Measurements from ENCODE around the gene SAYSD1.

SAYSD1 gene

GRCh38 chr6:39087197-39087596 lies 27.8 kb downstream of the SAYSD1 start:
- Histone ChIP-seq H3K4me1 (ENCODE audit: control insufficient read depth, insufficient read depth, low read length) (no peaks in the 10 kb centered on the region), H3K4me2 (ENCODE audit: low read length) (no peak overlapping the region), H3K9me3 (replicated peaks; ENCODE audit: low read length) (no peaks in the 10 kb centered on the region), H3K27me3 (ENCODE audit: control insufficient read depth, insufficient read depth, low read length) (peaks cover 4% of the 10 kb centered on the region), H3K4me3 (ENCODE audit: low read length) (no peak overlapping the region), H3K9ac (ENCODE audit: low read depth, low read length) (no peak overlapping the region), H3K36me3 (ENCODE audit: insufficient read depth, low read length) (no peaks in the 10 kb centered on the region)

GRCh38 chr6:39086711-39087110 lies 28.3 kb downstream of the SAYSD1 start:
- H3K27me3 ChIP-seq (ENCODE audit: control insufficient read depth, insufficient read depth, low read length) = peaks cover 4% of the 10 kb centered on the region

GRCh38 chr6:39086294-39086693 lies 28.7 kb downstream of the SAYSD1 start:
- H3K9ac ChIP-seq (ENCODE audit: low read depth, low read length) = no peak overlapping the region
- H3K4me2 ChIP-seq (ENCODE audit: low read length) = no peak overlapping the region
- H3K4me1 ChIP-seq (ENCODE audit: control insufficient read depth, insufficient read depth, low read length) = no peaks in the 10 kb centered on the region
- H3K9me3 ChIP-seq (replicated peaks; ENCODE audit: low read length) = no peaks in the 10 kb centered on the region
- H3K4me3 ChIP-seq (ENCODE audit: low read length) = no peak overlapping the region
- peaks cover 4% of the 10 kb centered on the region for H3K27me3 ChIP-seq (ENCODE audit: control insufficient read depth, insufficient read depth, low read length)
- no peaks in the 10 kb centered on the region for H3K36me3 ChIP-seq (ENCODE audit: insufficient read depth, low read length)

More at GRCh38 chr6:39086711-39087110, 28.3 kb downstream of the SAYSD1 start:
- Histone ChIP-seq H3K9me3 (replicated peaks; ENCODE audit: low read length) (no peaks in the 10 kb centered on the region), H3K4me3 (ENCODE audit: low read length) (no peak overlapping the region), H3K36me3 (ENCODE audit: insufficient read depth, low read length) (no peaks in the 10 kb centered on the region), H3K9ac (ENCODE audit: low read depth, low read length) (no peak overlapping the region), H3K4me1 (ENCODE audit: control insufficient read depth, insufficient read depth, low read length) (no peaks in the 10 kb centered on the region), H3K4me2 (ENCODE audit: low read length) (no peak overlapping the region)

- no peak overlapping the region for H3K4me2 ChIP-seq (ENCODE audit: low read length)
- H3K4me1 ChIP-seq (ENCODE audit: control insufficient read depth, insufficient read depth, low read length) = no peaks in the 10 kb centered on the region
- no peak overlapping the region for H3K9ac ChIP-seq (ENCODE audit: low read depth, low read length)
- no peaks in the 10 kb centered on the region for H3K36me3 ChIP-seq (ENCODE audit: insufficient read depth, low read length)
- H3K9me3 ChIP-seq (replicated peaks; ENCODE audit: low read length) = no peaks in the 10 kb centered on the region
- peaks cover 4% of the 10 kb centered on the region for H3K27me3 ChIP-seq (ENCODE audit: control insufficient read depth, insufficient read depth, low read length)
- no peak overlapping the region for H3K4me3 ChIP-seq (ENCODE audit: low read length)
Observed at GRCh38 chr6:39085129-39085797, 29.7 kb downstream of the SAYSD1 start.

GRCh38 chr6:39084506-39084905 lies 30.5 kb downstream of the SAYSD1 start:
- no peak overlapping the region for H3K4me2 ChIP-seq (ENCODE audit: low read length)
- H3K9me3 ChIP-seq (replicated peaks; ENCODE audit: low read length) = no peaks in the 10 kb centered on the region
- no peaks in the 10 kb centered on the region for H3K36me3 ChIP-seq (ENCODE audit: insufficient read depth, low read length)
- no peak overlapping the region for H3K4me3 ChIP-seq (ENCODE audit: low read length)
- no peak overlapping the region for H3K9ac ChIP-seq (ENCODE audit: low read depth, low read length)
- H3K4me1 ChIP-seq (ENCODE audit: control insufficient read depth, insufficient read depth, low read length) = no peaks in the 10 kb centered on the region
- peaks cover 4% of the 10 kb centered on the region for H3K27me3 ChIP-seq (ENCODE audit: control insufficient read depth, insufficient read depth, low read length)

GRCh38 chr6:39083231-39083634 lies 31.8 kb downstream of the SAYSD1 start:
- no peaks in the 10 kb centered on the region for H3K4me1 ChIP-seq (ENCODE audit: control insufficient read depth, insufficient read depth, low read length)
- no peak overlapping the region for H3K9ac ChIP-seq (ENCODE audit: low read depth, low read length)
- H3K4me3 ChIP-seq (ENCODE audit: low read length) = no peak overlapping the region
- H3K9me3 ChIP-seq (replicated peaks; ENCODE audit: low read length) = no peaks in the 10 kb centered on the region
- no peak overlapping the region for H3K4me2 ChIP-seq (ENCODE audit: low read length)
- H3K36me3 ChIP-seq (ENCODE audit: insufficient read depth, low read length) = no peaks in the 10 kb centered on the region
- H3K27me3 ChIP-seq (ENCODE audit: control insufficient read depth, insufficient read depth, low read length) = peaks cover 4% of the 10 kb centered on the region

GRCh38 chr6:39082310-39082709 lies 32.7 kb downstream of the SAYSD1 start:
- Histone ChIP-seq H3K27me3 (ENCODE audit: control insufficient read depth, insufficient read depth, low read length) (peaks cover 4% of the 10 kb centered on the region), H3K36me3 (ENCODE audit: insufficient read depth, low read length) (no peaks in the 10 kb centered on the region), H3K4me3 (ENCODE audit: low read length) (no peak overlapping the region), H3K9ac (ENCODE audit: low read depth, low read length) (no peak overlapping the region), H3K4me1 (ENCODE audit: control insufficient read depth, insufficient read depth, low read length) (no peaks in the 10 kb centered on the region), H3K9me3 (replicated peaks; ENCODE audit: low read length) (no peaks in the 10 kb centered on the region), H3K4me2 (ENCODE audit: low read length) (no peak overlapping the region)

- Histone ChIP-seq H3K4me2 (ENCODE audit: low read length) (no peak overlapping the region), H3K4me1 (ENCODE audit: control insufficient read depth, insufficient read depth, low read length) (no peaks in the 10 kb centered on the region), H3K9me3 (replicated peaks; ENCODE audit: low read length) (no peaks in the 10 kb centered on the region), H3K9ac (ENCODE audit: low read depth, low read length) (no peak overlapping the region), H3K27me3 (ENCODE audit: control insufficient read depth, insufficient read depth, low read length) (peaks cover 4% of the 10 kb centered on the region), H3K4me3 (ENCODE audit: low read length) (no peak overlapping the region), H3K36me3 (ENCODE audit: insufficient read depth, low read length) (no peaks in the 10 kb centered on the region)
Observed at GRCh38 chr6:39080246-39080875, 34.6 kb downstream of the SAYSD1 start.

GRCh38 chr6:39079197-39080125 lies 35.5 kb downstream of the SAYSD1 start:
- Histone ChIP-seq H3K4me2 (ENCODE audit: low read length) (no peak overlapping the region), H3K4me3 (ENCODE audit: low read length) (no peak overlapping the region), H3K36me3 (ENCODE audit: insufficient read depth, low read length) (no peaks in the 10 kb centered on the region), H3K4me1 (ENCODE audit: control insufficient read depth, insufficient read depth, low read length) (no peaks in the 10 kb centered on the region), H3K27me3 (ENCODE audit: control insufficient read depth, insufficient read depth, low read length) (peaks cover 4% of the 10 kb centered on the region), H3K9me3 (replicated peaks; ENCODE audit: low read length) (no peaks in the 10 kb centered on the region), H3K9ac (ENCODE audit: low read depth, low read length) (no peak overlapping the region)

- no peaks in the 10 kb centered on the region for H3K27me3 ChIP-seq (ENCODE audit: control insufficient read depth, insufficient read depth, low read length)
- H3K4me3 ChIP-seq (ENCODE audit: low read length) = no peak overlapping the region
- H3K9me3 ChIP-seq (replicated peaks; ENCODE audit: low read length) = no peaks in the 10 kb centered on the region
- no peak overlapping the region for H3K9ac ChIP-seq (ENCODE audit: low read depth, low read length)
- H3K4me2 ChIP-seq (ENCODE audit: low read length) = no peak overlapping the region
- H3K4me1 ChIP-seq (ENCODE audit: control insufficient read depth, insufficient read depth, low read length) = no peaks in the 10 kb centered on the region
- H3K36me3 ChIP-seq (ENCODE audit: insufficient read depth, low read length) = no peaks in the 10 kb centered on the region
Observed at GRCh38 chr6:39078695-39079094, 36.3 kb downstream of the SAYSD1 start.

- no peak overlapping the region for H3K4me3 ChIP-seq (ENCODE audit: low read length)
- H3K4me2 ChIP-seq (ENCODE audit: low read length) = no peak overlapping the region
- H3K4me1 ChIP-seq (ENCODE audit: control insufficient read depth, insufficient read depth, low read length) = no peaks in the 10 kb centered on the region
- no peak overlapping the region for H3K9ac ChIP-seq (ENCODE audit: low read depth, low read length)
- no peaks in the 10 kb centered on the region for H3K9me3 ChIP-seq (replicated peaks; ENCODE audit: low read length)
- H3K36me3 ChIP-seq (ENCODE audit: insufficient read depth, low read length) = no peaks in the 10 kb centered on the region
- no peaks in the 10 kb centered on the region for H3K27me3 ChIP-seq (ENCODE audit: control insufficient read depth, insufficient read depth, low read length)
Observed at GRCh38 chr6:39077882-39078594, 36.9 kb downstream of the SAYSD1 start.
